Stimulated activated CD4-positive, alpha-beta T cell treated with anti-CD3 and anti-CD28 coated beads, Interleukin-2, amount 100 ng/mL, for 48 hours (primary cell): ENCODE measurements around the gene GON4L.
"Not testable (repeated sequence)": the region's sequence is repeated elsewhere in the genome, so short reads cannot be mapped to it uniquely, and the experiment has no call there.

Experiments
- DNase-seq, 2 donors: peaks; one replicate each; pipeline ENCODE4 v3.0.0-alpha.2; 2020

The GON4L gene, protein sequence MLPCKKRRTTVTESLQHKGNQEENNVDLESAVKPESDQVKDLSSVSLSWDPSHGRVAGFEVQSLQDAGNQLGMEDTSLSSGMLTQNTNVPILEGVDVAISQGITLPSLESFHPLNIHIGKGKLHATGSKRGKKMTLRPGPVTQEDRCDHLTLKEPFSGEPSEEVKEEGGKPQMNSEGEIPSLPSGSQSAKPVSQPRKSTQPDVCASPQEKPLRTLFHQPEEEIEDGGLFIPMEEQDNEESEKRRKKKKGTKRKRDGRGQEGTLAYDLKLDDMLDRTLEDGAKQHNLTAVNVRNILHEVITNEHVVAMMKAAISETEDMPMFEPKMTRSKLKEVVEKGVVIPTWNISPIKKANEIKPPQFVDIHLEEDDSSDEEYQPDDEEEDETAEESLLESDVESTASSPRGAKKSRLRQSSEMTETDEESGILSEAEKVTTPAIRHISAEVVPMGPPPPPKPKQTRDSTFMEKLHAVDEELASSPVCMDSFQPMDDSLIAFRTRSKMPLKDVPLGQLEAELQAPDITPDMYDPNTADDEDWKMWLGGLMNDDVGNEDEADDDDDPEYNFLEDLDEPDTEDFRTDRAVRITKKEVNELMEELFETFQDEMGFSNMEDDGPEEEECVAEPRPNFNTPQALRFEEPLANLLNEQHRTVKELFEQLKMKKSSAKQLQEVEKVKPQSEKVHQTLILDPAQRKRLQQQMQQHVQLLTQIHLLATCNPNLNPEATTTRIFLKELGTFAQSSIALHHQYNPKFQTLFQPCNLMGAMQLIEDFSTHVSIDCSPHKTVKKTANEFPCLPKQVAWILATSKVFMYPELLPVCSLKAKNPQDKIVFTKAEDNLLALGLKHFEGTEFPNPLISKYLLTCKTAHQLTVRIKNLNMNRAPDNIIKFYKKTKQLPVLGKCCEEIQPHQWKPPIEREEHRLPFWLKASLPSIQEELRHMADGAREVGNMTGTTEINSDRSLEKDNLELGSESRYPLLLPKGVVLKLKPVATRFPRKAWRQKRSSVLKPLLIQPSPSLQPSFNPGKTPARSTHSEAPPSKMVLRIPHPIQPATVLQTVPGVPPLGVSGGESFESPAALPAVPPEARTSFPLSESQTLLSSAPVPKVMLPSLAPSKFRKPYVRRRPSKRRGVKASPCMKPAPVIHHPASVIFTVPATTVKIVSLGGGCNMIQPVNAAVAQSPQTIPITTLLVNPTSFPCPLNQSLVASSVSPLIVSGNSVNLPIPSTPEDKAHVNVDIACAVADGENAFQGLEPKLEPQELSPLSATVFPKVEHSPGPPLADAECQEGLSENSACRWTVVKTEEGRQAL (N-terminal part only)

GRCh38 chr1:155856975-155857930 is at the start of gene GON4L:
GON4L (minus strand) TSS chr1:155857214; CDS start chr1:155853780, 3,434 bp downstream.
- DNase-seq = peak; percentile 82 to 84

GRCh38 chr1:155904261-155904660 is 47.2 kb upstream of the GON4L start:
- no peak for DNase-seq

DNA sequence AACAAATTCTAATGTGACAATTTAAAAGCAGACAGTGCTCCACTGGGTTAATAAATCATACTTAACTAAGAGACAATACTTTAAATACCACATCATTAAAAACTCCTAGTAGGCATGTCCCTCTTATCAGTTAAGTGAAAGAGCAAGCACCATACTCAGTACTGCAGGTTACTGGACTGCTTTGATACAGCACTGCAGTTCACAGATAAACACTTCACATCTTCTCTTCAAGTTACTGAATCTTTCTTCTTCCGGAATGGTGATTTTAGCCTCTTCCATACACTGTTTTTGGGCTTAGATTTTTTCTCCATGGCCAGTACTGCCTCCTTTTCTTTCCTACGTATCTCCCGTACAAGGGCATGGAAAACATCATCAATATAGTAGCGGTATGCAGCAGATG is 43.1 kb upstream of the GON4L start:
- DNase-seq = no peak

DNA sequence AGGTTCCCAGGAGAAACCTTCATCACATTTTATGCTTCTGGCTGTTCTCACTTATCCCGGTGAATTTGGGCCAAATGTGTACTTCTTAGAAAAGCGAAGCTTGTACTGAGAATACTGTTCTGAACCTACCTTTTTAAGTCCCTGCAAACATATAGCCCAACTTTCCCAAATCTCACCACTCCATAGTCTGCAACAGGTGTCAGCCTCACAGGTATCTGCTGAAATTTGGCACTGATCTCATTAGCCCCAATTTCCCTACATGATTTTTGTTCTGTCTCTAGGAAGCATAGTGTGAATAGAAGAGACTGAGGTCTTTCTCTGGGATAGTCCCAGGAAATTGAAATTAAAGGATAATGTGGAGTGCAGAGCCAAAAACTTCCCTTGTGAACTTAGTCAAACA is 42.7 kb upstream of the GON4L start:
- no peak for DNase-seq

DNA sequence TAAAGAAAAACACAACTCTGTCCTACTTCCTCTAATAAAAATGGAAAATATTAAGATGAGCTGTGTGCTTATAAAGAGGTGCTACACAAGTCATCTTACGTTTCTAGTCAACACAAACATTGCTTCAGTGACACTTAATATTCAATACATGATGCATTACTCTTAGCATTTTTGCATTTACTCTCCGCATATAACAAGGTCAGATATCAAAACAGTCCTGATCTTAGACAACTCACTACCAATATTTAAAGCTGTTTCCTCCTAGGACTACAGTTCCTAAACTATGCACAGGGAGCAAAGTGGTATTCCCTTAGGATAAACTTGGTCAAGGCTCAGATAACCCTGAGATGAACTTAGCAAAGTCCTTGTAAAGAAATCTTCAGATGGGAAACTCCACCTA is 41.9 kb upstream of the GON4L start:
- DNase-seq = no peak

DNA sequence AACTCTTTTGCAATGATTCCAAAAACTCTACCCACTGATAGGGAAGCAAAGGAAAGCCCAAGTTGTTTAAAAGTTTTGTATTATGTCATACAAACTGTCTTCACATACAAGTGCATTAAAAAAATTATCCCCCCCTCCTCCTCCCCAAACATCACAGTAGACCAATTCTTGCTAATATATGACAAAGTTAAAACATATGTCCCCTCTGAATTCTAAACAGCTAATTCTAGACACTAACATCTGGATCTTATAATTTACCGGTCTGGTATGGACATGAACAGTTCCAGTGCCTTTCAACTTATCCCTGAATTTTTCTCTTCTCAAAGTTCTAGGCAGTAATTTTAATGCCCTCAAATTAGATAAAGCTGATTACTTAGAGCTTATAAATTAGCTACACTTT is 40.7 kb upstream of the GON4L start:
- DNase-seq = no peak

DNA sequence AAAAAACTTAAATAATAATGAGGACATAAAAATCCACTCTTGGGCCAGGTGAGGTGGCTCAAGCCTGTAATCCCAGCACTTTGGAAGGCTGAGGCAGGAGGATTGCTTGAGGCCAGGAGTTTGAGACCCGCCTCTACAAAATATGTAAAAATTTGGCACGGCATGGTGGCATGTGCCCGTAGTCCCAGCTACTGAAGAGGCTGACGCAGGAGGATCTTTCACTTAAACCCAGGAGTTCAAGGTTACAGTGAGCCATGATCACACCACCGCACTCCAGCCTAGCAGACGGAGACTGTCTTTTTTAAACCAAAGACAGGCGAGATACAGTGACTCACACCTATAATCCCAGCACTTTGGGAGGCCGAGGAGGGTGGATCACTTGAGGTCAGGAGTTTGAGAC is 39.5 kb upstream of the GON4L start:
- DNase-seq = not testable (repeated sequence)

- DNase-seq = not testable (repeated sequence)
These were observed 38.6 kb upstream of the GON4L start for GRCh38 chr1:155895617-155896016.

- no peak for DNase-seq
These were observed 36.6 kb upstream of the GON4L start for GRCh38 chr1:155893389-155894142.

DNA sequence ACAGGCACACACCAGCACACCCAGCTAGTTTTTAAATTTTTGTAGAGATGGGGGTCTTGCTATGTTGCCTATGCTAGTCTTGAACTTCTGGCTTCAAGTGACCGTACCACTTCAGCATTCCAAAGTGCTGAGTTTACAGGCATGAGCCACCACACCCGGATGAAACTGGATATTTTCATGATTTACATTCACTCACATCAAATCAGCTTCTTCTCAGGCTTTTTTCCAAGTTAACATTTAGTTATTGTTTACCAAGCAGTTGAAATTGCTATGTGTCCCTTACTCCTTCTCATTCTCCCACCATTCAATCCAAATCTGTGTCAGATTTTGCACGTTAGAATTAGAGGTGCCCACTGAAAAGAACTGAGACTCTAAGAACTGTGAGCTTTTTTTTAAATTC is 35.8 kb upstream of the GON4L start:
- DNase-seq = no peak

GRCh38 chr1:155890251-155890650 is 33.2 kb upstream of the GON4L start:
- DNase-seq = no peak

DNA sequence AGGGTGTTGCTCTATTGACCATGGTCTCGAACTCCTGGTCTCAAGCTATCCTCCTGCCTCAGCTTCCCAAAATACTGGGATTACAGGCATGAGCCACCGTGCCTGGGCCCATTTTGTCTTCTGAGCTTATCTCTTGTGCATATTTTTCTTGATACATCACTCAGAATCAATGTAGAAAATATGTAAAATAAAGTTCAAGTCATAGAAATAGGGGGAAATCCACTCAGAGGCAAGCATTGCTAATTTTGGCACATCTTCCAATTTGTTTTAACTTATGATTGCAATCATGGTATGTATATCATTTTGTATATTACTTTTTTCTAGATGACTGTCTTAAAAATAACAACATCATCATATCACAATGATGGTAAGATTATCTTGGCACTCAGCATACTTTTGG is 32.6 kb upstream of the GON4L start:
- DNase-seq = no peak

GRCh38 chr1:155888481-155888880 is 31.5 kb upstream of the GON4L start:
- DNase-seq = no peak

- no peak for DNase-seq
These were observed 28.0 kb upstream of the GON4L start for GRCh38 chr1:155884982-155885381.

GRCh38 chr1:155884031-155884960 is 27.3 kb upstream of the GON4L start:
- no peak for DNase-seq

- no peak for DNase-seq
These were observed 25.8 kb upstream of the GON4L start for GRCh38 chr1:155882766-155883165.

DNA sequence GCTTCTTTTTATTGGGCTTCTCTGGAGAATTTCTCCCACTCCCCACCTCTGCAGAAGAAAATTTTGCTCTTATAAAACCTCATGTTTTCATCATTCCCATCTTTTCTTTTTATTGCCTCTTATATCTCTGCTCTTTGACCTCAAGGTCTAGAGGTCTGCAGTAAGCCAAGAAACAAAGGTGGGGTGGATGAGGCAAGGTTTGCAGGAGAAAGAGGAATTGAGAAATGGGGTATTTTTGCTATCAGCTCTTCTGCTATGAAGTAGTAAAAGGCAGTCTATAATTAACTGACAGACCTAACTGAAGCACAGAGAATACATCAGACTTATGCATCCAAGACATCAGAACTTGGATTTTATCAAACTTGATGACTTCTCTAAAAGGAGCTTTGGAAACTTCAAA is 25.2 kb upstream of the GON4L start:
- DNase-seq = no peak

DNA sequence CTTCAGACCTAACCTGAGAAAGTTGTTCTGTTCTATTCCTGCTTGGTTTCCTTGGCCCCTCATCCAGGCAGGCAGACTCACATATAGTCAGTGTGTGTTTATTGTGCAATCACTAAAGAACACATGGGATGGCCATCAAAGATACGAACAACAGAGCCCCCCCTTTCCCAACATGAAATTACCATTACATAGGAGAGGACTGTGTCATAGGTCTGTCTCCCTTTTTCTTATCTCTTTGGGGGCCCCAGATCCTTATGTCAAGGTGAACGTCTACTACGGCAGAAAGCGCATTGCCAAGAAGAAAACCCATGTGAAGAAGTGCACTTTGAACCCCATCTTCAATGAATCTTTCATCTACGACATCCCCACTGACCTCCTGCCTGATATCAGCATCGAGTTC is 23.9 kb upstream of the GON4L start:
- DNase-seq = no peak

DNA sequence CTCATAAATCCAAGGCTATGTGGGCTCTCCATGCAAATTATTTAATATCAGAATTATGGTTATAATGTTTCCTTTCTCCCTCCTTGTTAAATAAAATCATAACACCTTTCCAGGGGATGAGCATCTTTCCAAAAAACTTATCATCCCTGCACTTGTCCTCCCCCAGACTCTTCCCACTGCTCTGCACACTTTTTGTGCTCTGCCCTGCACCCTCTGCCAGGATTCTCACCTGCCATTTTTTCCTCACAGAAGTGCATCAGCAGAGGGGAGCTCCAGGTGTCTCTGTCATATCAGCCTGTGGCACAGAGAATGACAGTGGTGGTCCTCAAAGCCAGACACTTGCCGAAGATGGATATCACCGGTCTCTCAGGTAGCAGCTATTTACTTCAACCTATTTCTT is 23.2 kb upstream of the GON4L start:
- DNase-seq = no peak

DNA sequence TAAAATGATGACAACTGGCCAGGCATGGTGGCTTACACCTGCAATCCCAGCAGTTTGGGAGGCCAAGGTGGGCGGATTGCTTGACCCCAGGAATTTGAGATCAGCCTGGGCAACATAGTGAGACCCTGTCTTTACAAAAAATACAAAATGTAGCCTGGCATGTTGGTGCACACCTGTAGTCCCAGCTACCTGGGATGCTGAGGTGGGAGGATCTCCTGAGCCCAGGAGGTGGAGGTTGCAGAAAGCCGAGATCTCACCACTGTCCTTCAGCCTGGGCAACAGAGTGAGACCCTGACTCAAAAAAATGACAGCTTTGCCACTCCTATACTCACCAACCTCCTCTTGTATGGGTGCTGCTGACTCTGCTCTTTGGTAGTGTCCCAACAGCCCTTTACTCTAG is 20.9 kb upstream of the GON4L start:
- no peak for DNase-seq
